Cardiac fibroblast (primary cell): ENCODE measurements around the gene GMPPA.

Experiments
- DNase-seq, 2 donors: peaks; one replicate each; pipeline versions ENCODE4 v3.0.0 to v3.0.0-alpha.2; 2010; ENCODE audit warnings: low read depth in 2 of 2
- H3K4me3 ChIP-seq, 2 donors: replicated peaks in 1 of 2; 1 replicate in 1 of 2; 2 replicates in 1 of 2; pipeline ENCODE4 v1.5.1; 2011; ENCODE audit warnings: low read depth in 2 of 2, low read length in 2 of 2, mild to moderate bottlenecking in 2 of 2, moderate library complexity in 1 of 2
- CTCF ChIP-seq: IDR thresholded peaks from one replicate; pipeline ENCODE4 v1.5.1; 2011; ENCODE audit warnings: low read depth, mild to moderate bottlenecking, low read length, inconsistent platforms

Gene GMPPA

DNA sequence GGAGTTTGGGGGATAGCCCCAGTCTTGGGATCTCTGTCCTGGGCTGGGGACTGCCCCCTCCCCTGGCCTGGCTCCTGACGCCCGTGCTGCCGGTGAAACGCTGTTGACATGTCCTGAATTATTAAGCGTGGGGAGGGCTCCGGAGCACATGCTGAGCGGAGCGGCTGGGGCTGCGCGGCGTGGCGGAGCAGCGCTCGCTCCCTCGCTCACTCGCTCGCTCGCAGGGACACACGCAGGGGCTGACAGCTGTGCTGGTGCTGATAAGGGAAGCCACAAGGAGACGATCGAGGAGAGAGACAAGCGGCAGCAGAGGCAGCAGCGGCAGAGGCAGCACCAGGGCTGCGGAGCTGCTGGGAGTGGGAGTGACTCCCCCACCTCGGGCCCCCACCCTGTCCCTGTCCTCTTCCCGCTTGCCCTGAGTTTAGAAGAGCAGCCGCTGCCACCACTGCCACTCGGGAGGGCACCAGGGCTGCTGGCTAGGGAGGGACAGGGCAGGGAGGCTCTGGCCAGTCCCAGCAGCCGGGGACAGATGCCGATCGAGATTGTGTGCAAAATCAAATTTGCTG is 15.6 kb downstream of the GMPPA start, which contains the start of gene ASIC4:
Gene ASIC4 (plus strand): TSS at position 287 of the 566 bp plus-strand sequence. CDS start 243 bp downstream, at position 530.
- H3K4me3 ChIP-seq: no peak within 1 kb of the TSS
- TF ChIP-seq CTCF: no peak
- DNase-seq: no peak

DNA sequence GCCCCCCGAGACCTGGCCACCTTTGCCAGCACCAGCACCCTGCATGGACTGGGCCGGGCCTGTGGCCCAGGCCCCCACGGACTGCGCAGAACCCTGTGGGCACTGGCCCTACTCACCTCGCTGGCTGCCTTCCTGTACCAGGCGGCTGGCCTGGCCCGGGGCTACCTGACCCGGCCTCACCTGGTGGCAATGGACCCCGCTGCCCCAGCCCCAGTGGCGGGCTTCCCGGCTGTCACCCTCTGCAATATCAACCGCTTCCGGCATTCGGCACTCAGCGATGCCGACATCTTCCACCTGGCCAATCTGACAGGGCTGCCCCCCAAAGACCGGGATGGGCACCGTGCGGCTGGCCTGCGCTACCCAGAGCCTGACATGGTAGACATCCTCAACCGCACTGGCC is 16.1 kb downstream of the GMPPA start:
- no peak for DNase-seq
- no peak for TF ChIP-seq CTCF
- no peak overlapping the region for H3K4me3 ChIP-seq

GRCh38 chr2:219515874-219516629 is 17.4 kb downstream of the GMPPA start:
- H3K4me3 ChIP-seq: no peak overlapping the region
- no peak for DNase-seq
- no peak for TF ChIP-seq CTCF

GRCh38 chr2:219516888-219517287 is 18.2 kb downstream of the GMPPA start:
- no peak overlapping the region for H3K4me3 ChIP-seq
- no peak for TF ChIP-seq CTCF

DNA sequence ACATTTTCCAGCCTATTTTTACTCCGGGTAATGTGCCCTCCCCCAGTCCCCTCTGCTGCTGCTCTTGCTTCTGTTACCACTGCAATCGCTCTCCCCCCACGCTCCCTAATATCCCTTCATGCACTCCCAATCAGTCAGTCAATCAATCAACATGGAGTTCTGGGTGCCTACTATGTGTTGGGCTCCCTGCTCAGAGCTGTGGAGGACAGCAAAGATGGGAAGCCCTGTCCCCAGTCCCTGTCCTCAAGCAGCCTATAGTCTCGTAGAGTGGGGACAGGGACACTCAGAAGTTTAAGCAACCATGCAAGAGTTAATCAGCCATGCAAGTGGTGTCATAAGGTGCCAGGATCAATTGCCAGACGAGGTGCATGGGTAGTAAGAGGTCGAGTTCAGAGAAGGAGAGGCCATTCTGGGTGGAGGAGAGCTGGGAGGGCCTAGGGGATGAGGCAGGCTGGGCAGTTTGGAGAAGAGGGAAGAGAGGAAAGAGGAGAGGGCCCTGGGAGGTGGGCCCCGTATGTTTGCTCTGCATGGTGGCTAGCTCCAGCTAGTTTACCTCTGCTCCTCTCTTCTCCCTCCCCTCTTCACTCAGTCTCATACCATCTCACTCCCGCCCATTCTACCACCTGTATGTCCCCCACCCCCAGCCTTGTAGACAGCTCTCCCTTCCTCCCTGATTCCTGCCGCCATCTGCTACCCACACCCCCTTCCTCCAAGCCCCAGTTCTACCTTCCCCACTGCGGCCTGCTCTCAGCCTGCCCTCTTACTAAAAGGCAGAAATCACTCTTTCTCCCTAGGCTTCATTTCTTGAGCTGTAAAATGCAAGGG is 19.5 kb downstream of the GMPPA start:
- no peak for TF ChIP-seq CTCF
- no peak for DNase-seq
- no peak overlapping the region for H3K4me3 ChIP-seq

More at GRCh38 chr2:219516888-219517287, 18.2 kb downstream of the GMPPA start:
- DNase-seq: no peak

DNA sequence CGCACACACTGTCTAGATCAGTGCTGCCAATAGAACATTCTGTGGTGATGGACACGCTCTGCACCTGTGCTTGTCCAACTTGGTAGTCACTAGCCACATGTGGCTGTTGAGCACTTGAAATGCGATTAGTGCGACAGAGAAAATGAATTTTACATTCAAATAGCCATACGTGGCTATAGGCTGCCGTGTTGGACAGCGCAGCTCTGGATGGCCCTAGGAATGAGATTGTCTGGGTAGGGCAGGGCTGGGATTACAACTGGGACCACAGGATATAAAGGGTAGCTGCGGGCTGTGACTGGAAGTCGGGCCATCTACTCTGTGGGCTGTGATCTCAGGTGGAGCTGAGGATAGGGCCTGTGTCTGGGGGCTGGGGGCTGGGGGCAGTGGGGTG is 20.8 kb downstream of the GMPPA start:
- no peak overlapping the region for H3K4me3 ChIP-seq
- TF ChIP-seq CTCF: no peak
- no peak for DNase-seq
